ENCODE results near the gene PLP1.

DNA sequence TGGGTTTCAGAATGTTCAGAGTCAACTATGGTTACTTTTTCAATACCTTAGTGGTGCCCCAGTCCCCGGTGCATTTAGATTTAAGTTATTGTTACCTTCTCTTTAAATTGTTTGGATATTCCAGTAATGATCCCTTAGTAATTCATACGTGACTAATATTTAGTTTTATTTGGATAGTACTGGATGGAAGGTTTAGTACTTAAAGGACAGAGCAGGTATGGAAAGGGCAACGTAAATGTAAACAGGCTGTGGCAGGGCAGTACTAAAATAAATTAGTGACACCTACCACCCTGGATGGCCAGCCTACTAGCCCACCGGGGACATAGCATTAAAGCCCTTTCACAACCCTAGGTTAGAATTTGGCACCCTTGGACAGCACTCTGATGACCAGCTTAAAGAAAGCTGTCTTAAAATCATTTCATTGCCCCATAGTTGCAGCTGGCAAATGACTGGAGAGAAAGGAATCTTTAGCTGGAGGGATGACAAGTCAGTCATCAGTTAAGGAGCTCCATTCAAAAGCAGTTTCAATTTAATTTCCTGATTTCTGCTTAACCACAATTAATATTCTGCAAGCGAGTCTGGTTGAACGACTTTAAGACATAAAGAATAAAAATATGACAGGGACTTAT is 16.4 kb downstream of the PLP1 start:
- TF ChIP-seq BACH1 (tag; IDR thresholded peaks at IDR 0.05) (no peak), FOXM1 (IDR thresholded peaks at IDR 0.05; ENCODE audit: low read depth) (no peak), FOXM1 (CRISPR knock-in tag; IDR thresholded peaks at IDR 0.05; ENCODE audit: low read depth) (no peak), NR2C2 (CRISPR knock-in tag; IDR thresholded peaks at IDR 0.05) (no peak), NR2C2 (tag; IDR thresholded peaks at IDR 0.05) (no peak), SIX5 (IDR thresholded peaks at IDR 0.05; ENCODE audit: borderline replicate concordance in 1 of 2, insufficient read depth in 1 of 2, low read depth in 1 of 2, low read length in 2 of 2) (no peak)
- TF ChIP-seq, protein P1, sequence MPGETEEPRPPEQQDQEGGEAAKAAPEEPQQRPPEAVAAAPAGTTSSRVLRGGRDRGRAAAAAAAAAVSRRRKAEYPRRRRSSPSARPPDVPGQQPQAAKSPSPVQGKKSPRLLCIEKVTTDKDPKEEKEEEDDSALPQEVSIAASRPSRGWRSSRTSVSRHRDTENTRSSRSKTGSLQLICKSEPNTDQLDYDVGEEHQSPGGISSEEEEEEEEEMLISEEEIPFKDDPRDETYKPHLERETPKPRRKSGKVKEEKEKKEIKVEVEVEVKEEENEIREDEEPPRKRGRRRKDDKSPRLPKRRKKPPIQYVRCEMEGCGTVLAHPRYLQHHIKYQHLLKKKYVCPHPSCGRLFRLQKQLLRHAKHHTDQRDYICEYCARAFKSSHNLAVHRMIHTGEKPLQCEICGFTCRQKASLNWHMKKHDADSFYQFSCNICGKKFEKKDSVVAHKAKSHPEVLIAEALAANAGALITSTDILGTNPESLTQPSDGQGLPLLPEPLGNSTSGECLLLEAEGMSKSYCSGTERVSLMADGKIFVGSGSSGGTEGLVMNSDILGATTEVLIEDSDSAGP (CRISPR knock-in tag; IDR thresholded peaks at IDR 0.05): no peak
- TF ChIP-seq, protein P2, sequence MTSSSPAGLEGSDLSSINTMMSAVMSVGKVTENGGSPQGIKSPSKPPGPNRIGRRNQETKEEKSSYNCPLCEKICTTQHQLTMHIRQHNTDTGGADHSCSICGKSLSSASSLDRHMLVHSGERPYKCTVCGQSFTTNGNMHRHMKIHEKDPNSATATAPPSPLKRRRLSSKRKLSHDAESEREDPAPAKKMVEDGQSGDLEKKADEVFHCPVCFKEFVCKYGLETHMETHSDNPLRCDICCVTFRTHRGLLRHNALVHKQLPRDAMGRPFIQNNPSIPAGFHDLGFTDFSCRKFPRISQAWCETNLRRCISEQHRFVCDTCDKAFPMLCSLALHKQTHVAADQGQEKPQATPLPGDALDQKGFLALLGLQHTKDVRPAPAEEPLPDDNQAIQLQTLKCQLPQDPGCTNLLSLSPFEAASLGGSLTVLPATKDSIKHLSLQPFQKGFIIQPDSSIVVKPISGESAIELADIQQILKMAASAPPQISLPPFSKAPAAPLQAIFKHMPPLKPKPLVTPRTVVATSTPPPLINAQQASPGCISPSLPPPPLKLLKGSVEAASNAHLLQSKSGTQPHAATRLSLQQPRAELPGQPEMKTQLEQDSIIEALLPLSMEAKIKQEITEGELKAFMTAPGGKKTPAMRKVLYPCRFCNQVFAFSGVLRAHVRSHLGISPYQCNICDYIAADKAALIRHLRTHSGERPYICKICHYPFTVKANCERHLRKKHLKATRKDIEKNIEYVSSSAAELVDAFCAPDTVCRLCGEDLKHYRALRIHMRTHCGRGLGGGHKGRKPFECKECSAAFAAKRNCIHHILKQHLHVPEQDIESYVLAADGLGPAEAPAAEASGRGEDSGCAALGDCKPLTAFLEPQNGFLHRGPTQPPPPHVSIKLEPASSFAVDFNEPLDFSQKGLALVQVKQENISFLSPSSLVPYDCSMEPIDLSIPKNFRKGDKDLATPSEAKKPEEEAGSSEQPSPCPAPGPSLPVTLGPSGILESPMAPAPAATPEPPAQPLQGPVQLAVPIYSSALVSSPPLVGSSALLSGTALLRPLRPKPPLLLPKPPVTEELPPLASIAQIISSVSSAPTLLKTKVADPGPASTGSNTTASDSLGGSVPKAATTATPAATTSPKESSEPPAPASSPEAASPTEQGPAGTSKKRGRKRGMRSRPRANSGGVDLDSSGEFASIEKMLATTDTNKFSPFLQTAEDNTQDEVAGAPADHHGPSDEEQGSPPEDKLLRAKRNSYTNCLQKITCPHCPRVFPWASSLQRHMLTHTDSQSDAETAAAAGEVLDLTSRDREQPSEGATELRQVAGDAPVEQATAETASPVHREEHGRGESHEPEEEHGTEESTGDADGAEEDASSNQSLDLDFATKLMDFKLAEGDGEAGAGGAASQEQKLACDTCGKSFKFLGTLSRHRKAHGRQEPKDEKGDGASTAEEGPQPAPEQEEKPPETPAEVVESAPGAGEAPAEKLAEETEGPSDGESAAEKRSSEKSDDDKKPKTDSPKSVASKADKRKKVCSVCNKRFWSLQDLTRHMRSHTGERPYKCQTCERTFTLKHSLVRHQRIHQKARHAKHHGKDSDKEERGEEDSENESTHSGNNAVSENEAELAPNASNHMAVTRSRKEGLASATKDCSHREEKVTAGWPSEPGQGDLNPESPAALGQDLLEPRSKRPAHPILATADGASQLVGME (CRISPR knock-in tag; IDR thresholded peaks at IDR 0.05): no peak
